IMR-90 (cell line): ENCODE data around the gene ZNF77. TPM values are rescaled to one million over a fixed set of nuclear protein-coding genes. Genes with fewer than 3 reads are reported as not detected.

Source experiments
- ATAC-seq: fragments of 200-7000 bp; cut with Tn5 transposase; 2 replicates; pipeline ENCODE4 v1.9.1; 2020; ENCODE audit warnings: low read depth, mild to moderate bottlenecking, moderate library complexity
- BruUV-seq: library from RNA; stranded (reverse); fragments of 400-500 nt; replicated peaks from 2 replicates; lab custom pipeline; 2021; lab: Mats Ljungman, UMichigan
- CTCF ChIA-PET: fragments of 300-600 bp; formaldehyde crosslinking; extraction: SDS; loops from one replicate; lab custom pipeline; 2021; ENCODE audit warnings: antibody characterized with exemption; lab: Yijun Ruan, JAX
- POLR2A ChIA-PET: fragments of 300-600 bp; sonication (Branson Sonifier 250); formaldehyde crosslinking; loops from one replicate; lab custom pipeline; 2022; ENCODE audit warnings: antibody characterized with exemption; ENCODE audit not compliant: unreplicated experiment; lab: Charles Lee
- DNase-seq: peaks from one replicate; pipeline ENCODE4 v3.0.0; 2013
- H2AFZ ChIP-seq: replicated peaks from 2 replicates; pipeline ENCODE3; 2013; ENCODE audit warnings: low read length, mild to moderate bottlenecking; ENCODE audit not compliant: poor library complexity
- H2AK5ac ChIP-seq: 2 replicates; pipeline ENCODE4 v1.6.1; 2013; ENCODE audit warnings: low read depth, low read length, inconsistent platforms
- H2AK9ac ChIP-seq: replicated peaks from 2 replicates; pipeline ENCODE3; 2013; ENCODE audit warnings: mild to moderate bottlenecking, low read depth, low read length, moderate library complexity; ENCODE audit not compliant: poor library complexity
- H2BK120ac ChIP-seq: 2 replicates; pipeline ENCODE4 v1.6.1; 2013; ENCODE audit warnings: low read depth, low read length, inconsistent platforms
- H2BK15ac ChIP-seq: 3 replicates; pipeline ENCODE4 v1.6.1; 2013; ENCODE audit warnings: low read depth, low read length, inconsistent platforms
- H2BK20ac ChIP-seq: 2 replicates; pipeline ENCODE4 v1.6.1; 2013; ENCODE audit warnings: low read depth, mild to moderate bottlenecking, inconsistent platforms, low read length, moderate library complexity
- H2BK5ac ChIP-seq: 2 replicates; pipeline ENCODE4 v1.6.1; 2013; ENCODE audit warnings: mild to moderate bottlenecking, low read depth, low read length, inconsistent platforms; ENCODE audit not compliant: poor library complexity, severe bottlenecking
- H3K14ac ChIP-seq: replicated peaks from 2 replicates; pipeline ENCODE4 v1.6.1; 2013; ENCODE audit warnings: low read depth, low read length, inconsistent platforms
- H3K18ac ChIP-seq: 2 replicates; pipeline ENCODE4 v1.6.1; 2013; ENCODE audit warnings: low read depth, low read length, control low read depth
- H3K23ac ChIP-seq: 2 replicates; pipeline ENCODE4 v1.6.1; 2013; ENCODE audit warnings: low read depth, low read length, inconsistent platforms
- H3K27ac ChIP-seq: 2 replicates; pipeline ENCODE4 v1.5.1; 2013; ENCODE audit warnings: mild to moderate bottlenecking, control low read depth, low read length; ENCODE audit not compliant: insufficient read depth
- H3K27me3 ChIP-seq: 2 replicates; pipeline ENCODE4 v1.6.1; 2013; ENCODE audit warnings: low read length; ENCODE audit not compliant: control insufficient read depth, insufficient read depth
- H3K36me3 ChIP-seq: 2 replicates; pipeline ENCODE4 v1.6.1; 2013; ENCODE audit warnings: low read length, mixed read lengths; ENCODE audit not compliant: control insufficient read depth, insufficient read depth
- H3K4ac ChIP-seq: 2 replicates; pipeline ENCODE4 v1.6.1; 2013; ENCODE audit warnings: low read depth, low read length, inconsistent platforms
- H3K4me1 ChIP-seq: 2 replicates; pipeline ENCODE4 v1.6.1; 2013; ENCODE audit warnings: low read length, mixed read lengths; ENCODE audit not compliant: control insufficient read depth, insufficient read depth
- H3K4me2 ChIP-seq: 2 replicates; pipeline ENCODE4 v1.6.1; 2013; ENCODE audit warnings: low read depth, mild to moderate bottlenecking, control low read depth, low read length, moderate library complexity
- H3K4me3 ChIP-seq: 2 replicates; pipeline ENCODE4 v1.5.1; 2013; ENCODE audit warnings: low read depth, mild to moderate bottlenecking, control low read depth, low read length, moderate library complexity; ENCODE audit not compliant: insufficient read depth
- H3K56ac ChIP-seq: 2 replicates; pipeline ENCODE4 v1.6.1; 2013; ENCODE audit warnings: low read length, inconsistent platforms; ENCODE audit not compliant: insufficient read depth; ENCODE audit errors: extremely low read depth
- H3K79me1 ChIP-seq, 2 experiments: 2 replicates each; pipeline ENCODE4 v1.6.1; 2013; ENCODE audit warnings: low read length in 2 of 2, inconsistent platforms in 1 of 2, low read depth in 1 of 2
- H3K9ac ChIP-seq: 2 replicates; pipeline ENCODE4 v1.6.1; 2013; ENCODE audit warnings: low read depth, low read length, control low read depth
- H3K9me1 ChIP-seq: 2 replicates; pipeline ENCODE4 v1.6.1; 2013; ENCODE audit warnings: low read length, inconsistent platforms; ENCODE audit not compliant: insufficient read depth
- H3K9me3 ChIP-seq: 2 replicates; pipeline ENCODE4 v1.6.1; 2013; ENCODE audit warnings: low read length; ENCODE audit not compliant: control insufficient read depth, insufficient read depth
- H4K20me1 ChIP-seq: 2 replicates; pipeline ENCODE4 v1.6.1; 2013; ENCODE audit warnings: low read length, inconsistent platforms; ENCODE audit not compliant: insufficient read depth
- H4K5ac ChIP-seq: 2 replicates; pipeline ENCODE4 v1.6.1; 2013; ENCODE audit warnings: mild to moderate bottlenecking, low read depth, low read length, control low read depth
- H4K8ac ChIP-seq, 2 experiments: 2 replicates each; pipeline ENCODE4 v1.6.1; 2013; ENCODE audit warnings: low read depth in 2 of 2, low read length in 2 of 2, control low read depth in 1 of 2, inconsistent platforms in 1 of 2
- H4K91ac ChIP-seq: 2 replicates; pipeline ENCODE4 v1.6.1; 2013; ENCODE audit warnings: low read depth, low read length, inconsistent platforms; ENCODE audit not compliant: insufficient read depth
- BHLHE40 ChIP-seq: fragments of 150-350 bp; IDR thresholded peaks from 2 replicates; pipeline ENCODE4 v1.6.1; 2016; ENCODE audit warnings: mild to moderate bottlenecking, low read depth, low read length
- CEBPB ChIP-seq: IDR thresholded peaks from 2 replicates; pipeline ENCODE4 v1.6.1; 2012; ENCODE audit warnings: low read depth, low read length, improper control_type of control experiment
- CTCF ChIP-seq: conservative IDR thresholded peaks from 2 replicates; pipeline ENCODE4 v1.5.1; 2012; ENCODE audit warnings: mild to moderate bottlenecking, low read depth, low read length, improper control_type of control experiment
- FOS ChIP-seq: fragments of 150-350 bp; IDR thresholded peaks from 2 replicates; pipeline ENCODE4 v1.6.1; 2016; ENCODE audit warnings: low read depth, low read length
- NFE2L2 ChIP-seq: fragments of 150-350 bp; IDR thresholded peaks from 2 replicates; pipeline ENCODE4 v1.6.1; 2016; ENCODE audit warnings: low read depth, mild to moderate bottlenecking, low read length
- POLR2A ChIP-seq: IDR thresholded peaks from 2 replicates; pipeline ENCODE4 v1.6.1; 2012; ENCODE audit warnings: mild to moderate bottlenecking, low read depth, low read length
- RAD21 ChIP-seq: IDR thresholded peaks from 2 replicates; pipeline ENCODE4 v1.6.1; 2012; ENCODE audit warnings: low read length, improper control_type of control experiment
- WGBS, 2 experiments: methylation state at CpG; one replicate each; pipeline versions ENCODE4 v1.1.5 to v1.1.7; 2013; ENCODE audit warnings: missing lambda C conversion rate in 2 of 2; ENCODE audit not compliant: insufficient read length in 1 of 2; ENCODE audit errors: extremely low coverage in 2 of 2; 5-methylcytosine and 5-hydroxymethylcytosine counted together
- dilution Hi-C: fragments of 300-500 bp; cut with HindIII; formaldehyde crosslinking; loops from one replicate; pipeline ENCODE4 v1.14.3; 2018; ENCODE audit warnings: low sequenced_read_pairs; ENCODE audit not compliant: unreplicated experiment
- in situ Hi-C: fragments of 300-500 bp; cut with MboI; formaldehyde crosslinking; loops from 3 replicates; pipeline ENCODE4 v1.14.3; 2019; ENCODE audit warnings: low sequenced_read_pairs, inconsistent platforms, mixed read lengths
- intact Hi-C: fragments of 100-400 bp; cut with micrococcal nuclease; formaldehyde crosslinking; loops from 2 replicates; pipeline ENCODE4 v1.10.0; 2022
- polyA plus RNA-seq, 3 experiments: library from polyadenylated mRNA; depleted of rRNA; stranded (reverse); fragments of >200 nt; gene quantifications; 2 replicates each; pipeline ENCODE4 v1.2.3, GENCODE V29; 2012; ENCODE audit warnings: low replicate concordance in 1 of 3
- total RNA-seq: library from RNA; depleted of rRNA; stranded (reverse); fragments of >200 nt; gene quantifications from 2 replicates; pipeline ENCODE4 v1.2.3, GENCODE V29; 2012
- TF ChIP-seq, protein P1 (sequence below): fragments of 150-350 bp; IDR thresholded peaks from 2 replicates; pipeline ENCODE4 v1.6.1; 2017; ENCODE audit warnings: mild to moderate bottlenecking, antibody characterized with exemption, low read length, low read depth

The ZNF77 gene
- total and polyA plus RNA-seq, 2 of the 4 experiments (the other 2 are of a cell fraction), result 3.6 to 6.5 TPM

- no peaks in the 10 kb centered on the region for H3K79me1 ChIP-seq
- H4K8ac ChIP-seq, result no peak overlapping the region
- H3K4me2 ChIP-seq, result no peak overlapping the region
- H2AK9ac ChIP-seq, result no peak overlapping the region
- ChIA-PET CTCF (interaction anchor here (0.5 to 1.4 kb wide), 2 partner anchors 12 to 203 kb away, joined by 3 read pairs; no protein-coding TSS in a partner anchor), POLR2A (no interaction called here)
- H2BK5ac ChIP-seq, result no peak overlapping the region
- no peak overlapping the region for H3K4me3 ChIP-seq
- H2BK20ac ChIP-seq, result no peak overlapping the region
- H3K9me1 ChIP-seq, result no peaks in the 10 kb centered on the region
- no peak overlapping the region for H3K4ac ChIP-seq
- H2AK5ac ChIP-seq, result no peak overlapping the region
- peaks cover 3% of the 10 kb centered on the region for H3K27me3 ChIP-seq
- H3K9me3 ChIP-seq, result no peaks in the 10 kb centered on the region
- TF ChIP-seq NFE2L2, result no peak
- TF ChIP-seq FOS, result no peak
- TF ChIP-seq RAD21, result no peak
- no peak for TF ChIP-seq CEBPB
- no peak for TF ChIP-seq BHLHE40
- TF ChIP-seq, protein P1, sequence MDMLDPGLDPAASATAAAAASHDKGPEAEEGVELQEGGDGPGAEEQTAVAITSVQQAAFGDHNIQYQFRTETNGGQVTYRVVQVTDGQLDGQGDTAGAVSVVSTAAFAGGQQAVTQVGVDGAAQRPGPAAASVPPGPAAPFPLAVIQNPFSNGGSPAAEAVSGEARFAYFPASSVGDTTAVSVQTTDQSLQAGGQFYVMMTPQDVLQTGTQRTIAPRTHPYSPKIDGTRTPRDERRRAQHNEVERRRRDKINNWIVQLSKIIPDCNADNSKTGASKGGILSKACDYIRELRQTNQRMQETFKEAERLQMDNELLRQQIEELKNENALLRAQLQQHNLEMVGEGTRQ, result no peak
- TF ChIP-seq POLR2A, result no peak
- TF ChIP-seq CTCF, result no peak
- no TSS peak for BruUV-seq
- 33% methylated on average over 1 of the region's 5 CpGs; no CpG with 5 or more reads in 1 of the 2 experiments for WGBS, 2 experiments
- H3K27ac ChIP-seq, result no peak overlapping the region
- H4K20me1 ChIP-seq, result no peaks in the 10 kb centered on the region
- no peak overlapping the region for H4K5ac ChIP-seq
- in situ Hi-C loops (loop anchor here (25.0 kb wide), 1 partner anchor 524 kb away; the partner anchor contains the start of genes SMIM24 and SMIM44), dilution Hi-C loops (no loop called here), intact Hi-C loops (no loop called here)
- H3K56ac ChIP-seq, result no peak overlapping the region
- DNase-seq (no peak), ATAC-seq (no peak)
- no peak overlapping the region for H2AFZ ChIP-seq
- no peak overlapping the region for H3K9ac ChIP-seq
- H2BK15ac ChIP-seq, result no peak overlapping the region
- H3K36me3 ChIP-seq, result no peaks in the 10 kb centered on the region
- no peak overlapping the region for H4K91ac ChIP-seq
- H3K18ac ChIP-seq, result no peak overlapping the region
- no peak overlapping the region for H2BK120ac ChIP-seq
- no peak overlapping the region for H3K23ac ChIP-seq
- no peaks in the 10 kb centered on the region for H3K4me1 ChIP-seq
- H3K14ac ChIP-seq, result no peak overlapping the region
These were observed 18.4 kb upstream of the ZNF77 start for GRCh38 chr19:2963122-2963521.
